ENCODE measurements around the gene COPZ1. TPM values are rescaled to one million over a fixed set of nuclear protein-coding genes. Genes with fewer than 3 reads are reported as not detected.
A peak's percentile ranks its signal among the peaks of the same experiment; 100 is the strongest.

The COPZ1 gene
- total RNA-seq, 1 donor: 139 TPM

DNA sequence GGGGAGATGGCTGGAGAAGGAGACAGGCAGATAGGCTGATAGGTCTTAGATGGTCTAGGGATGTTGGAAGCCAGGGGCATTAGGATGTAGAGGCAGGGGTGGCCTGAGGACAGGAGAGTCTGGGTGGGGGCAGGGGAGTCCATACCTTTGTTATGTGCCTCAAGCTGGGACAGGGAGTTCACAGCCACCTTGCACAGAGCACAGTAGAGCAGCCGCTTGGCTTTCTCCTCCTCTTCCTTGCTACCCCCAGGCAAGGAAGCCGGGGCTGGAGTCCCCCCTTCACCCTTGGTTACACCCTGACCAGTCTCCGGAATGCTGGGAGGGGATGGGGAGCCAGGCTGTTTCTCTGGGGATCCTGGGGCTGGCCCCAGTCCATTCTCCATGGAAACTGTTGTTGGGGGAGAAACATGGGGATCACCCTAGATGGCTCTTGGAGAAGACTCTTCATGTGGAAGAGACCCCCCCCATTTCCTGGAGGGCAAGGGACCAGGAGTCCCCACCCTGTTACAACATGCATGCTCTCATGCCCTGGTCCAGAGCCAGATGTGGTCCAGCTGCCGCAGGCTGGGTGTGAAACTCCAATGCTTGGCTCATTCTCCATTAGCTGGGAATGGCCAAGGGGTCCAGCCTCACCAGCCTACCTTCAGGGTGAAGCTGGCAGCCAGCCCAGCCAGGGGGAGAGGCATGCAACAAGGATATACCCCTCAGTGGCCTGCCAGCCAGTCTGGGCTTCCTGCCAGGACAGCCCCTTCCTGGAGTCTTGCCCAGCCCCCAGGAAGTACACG is 46.6 kb downstream of the COPZ1 start:
- TF ChIP-seq, protein P1, sequence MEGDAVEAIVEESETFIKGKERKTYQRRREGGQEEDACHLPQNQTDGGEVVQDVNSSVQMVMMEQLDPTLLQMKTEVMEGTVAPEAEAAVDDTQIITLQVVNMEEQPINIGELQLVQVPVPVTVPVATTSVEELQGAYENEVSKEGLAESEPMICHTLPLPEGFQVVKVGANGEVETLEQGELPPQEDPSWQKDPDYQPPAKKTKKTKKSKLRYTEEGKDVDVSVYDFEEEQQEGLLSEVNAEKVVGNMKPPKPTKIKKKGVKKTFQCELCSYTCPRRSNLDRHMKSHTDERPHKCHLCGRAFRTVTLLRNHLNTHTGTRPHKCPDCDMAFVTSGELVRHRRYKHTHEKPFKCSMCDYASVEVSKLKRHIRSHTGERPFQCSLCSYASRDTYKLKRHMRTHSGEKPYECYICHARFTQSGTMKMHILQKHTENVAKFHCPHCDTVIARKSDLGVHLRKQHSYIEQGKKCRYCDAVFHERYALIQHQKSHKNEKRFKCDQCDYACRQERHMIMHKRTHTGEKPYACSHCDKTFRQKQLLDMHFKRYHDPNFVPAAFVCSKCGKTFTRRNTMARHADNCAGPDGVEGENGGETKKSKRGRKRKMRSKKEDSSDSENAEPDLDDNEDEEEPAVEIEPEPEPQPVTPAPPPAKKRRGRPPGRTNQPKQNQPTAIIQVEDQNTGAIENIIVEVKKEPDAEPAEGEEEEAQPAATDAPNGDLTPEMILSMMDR (IDR thresholded peaks at IDR 0.05; ENCODE audit: insufficient read depth, low read length): no peak
- no peak overlapping the region for H3K4me3 ChIP-seq (ENCODE audit: low read depth, low read length)
- DNase-seq (ENCODE audit: low read depth): peak; percentile 83

DNA sequence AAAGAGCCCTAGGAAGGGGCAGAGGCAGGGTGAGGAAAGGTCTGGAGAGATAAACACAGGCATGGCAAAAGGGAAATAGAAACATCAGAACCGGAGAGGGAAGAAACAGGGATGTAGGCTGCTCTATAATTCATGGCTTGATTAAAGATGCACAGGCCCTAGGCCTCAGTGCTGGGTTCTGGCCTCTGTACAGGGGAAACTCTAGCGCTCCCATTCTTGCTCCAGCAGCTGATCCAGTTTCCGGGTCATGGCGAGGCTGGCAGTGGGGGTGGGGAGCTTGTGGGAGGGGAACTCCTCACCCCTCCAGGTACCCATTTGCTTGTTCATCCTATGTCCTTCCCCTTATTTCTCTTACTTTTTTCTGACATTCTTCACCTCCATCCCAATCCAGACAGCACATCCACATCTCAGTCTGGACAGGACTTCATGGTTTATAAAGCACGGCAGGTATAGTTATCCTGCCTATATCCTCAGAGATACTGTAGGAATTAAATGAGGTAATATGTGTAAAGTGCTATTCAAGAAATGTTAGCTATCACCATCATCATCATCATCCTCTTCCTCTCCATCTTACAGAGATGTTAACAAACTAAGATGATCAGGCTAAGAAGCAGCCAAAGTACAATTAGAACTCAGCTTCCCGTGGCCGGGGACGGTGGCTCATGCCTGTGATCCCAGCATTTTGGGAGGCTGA is 47.3 kb downstream of the COPZ1 start:
- H3K4me3 ChIP-seq (ENCODE audit: low read depth, low read length): no peak overlapping the region
- DNase-seq (ENCODE audit: low read depth): no peak
- TF ChIP-seq, protein P1 (IDR thresholded peaks at IDR 0.05; ENCODE audit: insufficient read depth, low read length): no peak

DNA sequence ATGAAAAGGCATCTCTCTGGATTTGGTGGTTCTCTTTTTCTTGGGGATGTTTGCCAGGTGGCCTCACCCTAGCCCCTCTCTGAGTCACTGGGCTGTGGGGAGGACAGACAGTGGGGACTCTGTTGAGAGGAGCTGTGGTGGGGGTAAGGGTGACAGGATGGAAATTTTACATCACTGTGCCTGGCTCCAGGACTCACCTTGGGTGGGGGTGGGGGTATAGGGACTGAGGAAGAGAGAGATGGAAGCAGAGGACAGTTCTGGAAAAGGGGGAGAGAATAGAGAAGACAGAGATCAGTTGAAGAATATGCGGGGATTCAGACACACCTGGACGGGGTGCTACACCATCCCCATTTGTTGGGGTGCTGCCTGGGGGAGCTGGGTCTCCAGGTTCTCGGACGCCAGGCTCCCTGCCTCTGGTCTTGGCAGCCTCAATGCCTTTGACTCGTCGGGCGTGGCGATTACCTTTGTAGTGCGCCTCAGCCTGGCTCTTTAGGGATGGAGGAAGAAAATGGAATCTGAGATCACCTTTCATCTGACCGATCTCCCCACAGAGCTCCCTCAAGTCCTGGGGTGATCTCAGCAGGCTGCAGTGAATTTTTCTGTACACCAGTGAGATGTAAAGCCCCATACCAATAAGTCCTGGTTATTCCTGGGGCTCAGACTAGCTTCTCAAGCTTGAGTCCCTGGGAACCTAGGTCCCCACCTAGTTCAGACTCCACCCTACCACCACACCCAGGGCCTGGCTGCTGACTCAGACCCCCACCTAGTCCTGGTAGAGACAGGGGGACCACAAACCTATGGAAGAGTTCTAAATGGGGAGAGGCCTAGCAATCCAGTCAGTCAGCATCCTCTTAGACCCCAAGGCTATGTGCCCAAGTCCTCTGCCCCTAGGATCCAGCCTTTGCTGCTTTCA is 49.0 kb downstream of the COPZ1 start:
- DNase-seq (ENCODE audit: low read depth): no peak

DNA sequence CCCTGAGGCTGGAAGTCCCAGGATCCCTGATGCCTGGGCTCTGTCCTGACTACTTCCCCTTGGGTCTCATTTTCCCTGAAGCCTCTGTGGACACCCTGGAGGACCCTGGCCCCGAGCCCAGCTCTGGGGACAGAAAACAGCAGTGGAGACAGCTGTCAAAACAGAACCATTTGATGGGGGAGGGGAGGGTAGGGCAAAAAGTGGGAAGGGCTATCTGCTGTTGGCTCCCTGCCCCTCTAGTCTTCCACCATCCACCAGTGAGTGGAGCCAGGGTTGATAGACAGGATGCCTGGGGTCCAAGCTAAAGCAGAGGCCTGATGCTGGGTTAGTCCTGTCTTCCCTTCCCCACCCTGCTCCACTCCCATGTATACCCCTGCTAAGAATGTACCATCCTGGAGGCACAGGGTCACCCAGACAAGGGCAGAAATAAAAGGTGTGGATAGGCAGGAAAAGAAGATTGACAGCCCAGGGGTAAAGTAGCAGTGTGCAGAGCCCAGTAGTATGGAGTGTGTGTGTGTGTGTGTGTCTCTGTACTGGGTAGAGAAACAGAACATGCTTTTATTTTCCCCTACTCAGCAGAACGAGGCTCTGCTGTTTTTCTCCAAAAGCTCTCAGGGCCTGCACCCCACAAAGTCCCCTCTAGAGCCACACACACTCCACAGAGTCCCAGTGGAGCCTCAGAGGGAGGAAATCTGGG is 49.8 kb downstream of the COPZ1 start:
- DNase-seq (ENCODE audit: low read depth): no peak
- no peak overlapping the region for H3K4me3 ChIP-seq (ENCODE audit: low read depth, low read length)
- TF ChIP-seq, protein P1 (IDR thresholded peaks at IDR 0.05; ENCODE audit: insufficient read depth, low read length): no peak

More for the DNA sequence above, 49.0 kb downstream of the COPZ1 start:
- no peak overlapping the region for H3K4me3 ChIP-seq (ENCODE audit: low read depth, low read length)
- TF ChIP-seq, protein P1 (IDR thresholded peaks at IDR 0.05; ENCODE audit: insufficient read depth, low read length): no peak

DNA sequence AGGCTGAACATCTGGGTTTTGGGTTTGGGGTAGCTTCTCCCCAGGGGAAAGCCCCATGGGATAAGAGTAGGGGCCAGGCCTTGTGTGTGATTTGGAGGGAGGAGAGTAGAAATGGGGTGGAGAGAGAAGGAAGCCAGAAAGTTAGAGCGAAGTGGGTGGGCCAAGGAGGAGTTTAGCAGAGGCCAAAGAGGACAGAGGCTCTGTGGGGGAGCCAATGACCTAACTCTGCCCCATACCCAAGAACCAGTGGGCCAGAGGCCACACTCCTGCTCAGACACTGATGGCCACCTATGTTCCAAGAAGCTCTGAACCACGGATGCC is 50.3 kb downstream of the COPZ1 start:
- TF ChIP-seq, protein P1 (IDR thresholded peaks at IDR 0.05; ENCODE audit: insufficient read depth, low read length): no peak
- no peak overlapping the region for H3K4me3 ChIP-seq (ENCODE audit: low read depth, low read length)
- no peak for DNase-seq (ENCODE audit: low read depth)

DNA sequence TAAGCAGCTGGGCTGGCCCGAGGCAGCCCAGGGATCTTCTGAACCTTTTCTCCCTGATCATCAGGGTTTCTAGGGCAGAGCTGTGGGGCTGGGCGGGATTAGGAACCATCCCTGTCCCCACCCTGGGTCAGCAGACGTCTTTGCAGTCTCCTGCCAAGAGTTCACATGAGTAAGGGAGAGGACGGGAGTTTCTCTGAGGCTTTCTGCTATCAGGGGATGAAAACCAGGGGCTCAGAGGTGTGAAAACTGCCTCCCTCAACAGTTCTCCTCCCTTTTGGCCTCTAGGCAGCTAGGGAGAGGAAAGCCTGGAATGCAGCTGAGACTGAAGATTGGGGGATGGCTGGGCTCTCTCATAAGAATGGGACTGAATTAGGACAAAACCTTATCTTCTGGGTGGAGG is 51.7 kb downstream of the COPZ1 start:
- no peak overlapping the region for H3K4me3 ChIP-seq (ENCODE audit: low read depth, low read length)
- TF ChIP-seq, protein P1 (IDR thresholded peaks at IDR 0.05; ENCODE audit: insufficient read depth, low read length): no peak
- DNase-seq (ENCODE audit: low read depth): peak; percentile 51

Measured in fibroblast of the aortic adventitia (primary cell).